Lower leg skin (tissue), 4 donors: ENCODE measurements around the gene NMRK2. TPM values are rescaled to one million over a fixed set of nuclear protein-coding genes. Genes with fewer than 3 reads are reported as not detected.
"Not testable (repeated sequence)": the region's sequence is repeated elsewhere in the genome, so short reads cannot be mapped to it uniquely, and the experiment has no call there.

ENCODE experiments used
- DNase-seq, 2 donors: peaks; one replicate each; pipeline ENCODE4 v3.0.0-alpha.2; 2019; ENCODE audit warnings: low spot score in 2 of 2
- H3K4me3 ChIP-seq: fragments of 200-600 bp; sonication (generic); 2 replicates; pipeline ENCODE4 v1.5.1; 2017; ENCODE audit warnings: mild to moderate bottlenecking, low read depth; ENCODE audit not compliant: poor library complexity, severe bottlenecking
- CTCF ChIP-seq, 3 donors: fragments of 450-650 bp; IDR thresholded peaks; one replicate each; pipeline ENCODE4 v1.5.1; 2016; ENCODE audit warnings: antibody characterized with exemption in 3 of 3, mild to moderate bottlenecking in 3 of 3, moderate library complexity in 2 of 3
- POLR2A ChIP-seq, 2 donors: fragments of 450-650 bp; IDR thresholded peaks; one replicate each; pipeline ENCODE4 v1.6.1; 2016 to 2017; ENCODE audit warnings: antibody characterized with exemption in 2 of 2, mild to moderate bottlenecking in 1 of 2, moderate library complexity in 1 of 2
- WGBS, 2 donors: methylation state at CpG; one replicate each; pipeline ENCODE4 v1.1.5; 2018; 5-methylcytosine and 5-hydroxymethylcytosine counted together
- intact Hi-C: fragments of 100-400 bp; cut with DNase I; formaldehyde crosslinking; loops from one replicate; pipeline ENCODE4 v1.15.0; 2023; ENCODE audit warnings: low total_unique reads
- total RNA-seq, 4 donors: library from RNA; depleted of rRNA; stranded (reverse); fragments of >200 nt; gene quantifications; one replicate each; pipeline ENCODE4 v1.1.0, GENCODE V29; 2016

The NMRK2 gene
- total RNA-seq, 4 donors from 2014 or later, result not detected

GRCh38 chr19:3966051-3967017 lies 33.5 kb downstream of the NMRK2 start:
- H3K4me3 ChIP-seq, result no peak overlapping the region
- no peak for DNase-seq
- 81 to 92% methylated on average over 25 to 30 of the region's 30 CpGs for WGBS, 2 donors
- TF ChIP-seq CTCF (IDR thresholded peaks at IDR 0.05), result no peak
- no peak for TF ChIP-seq POLR2A (IDR thresholded peaks at IDR 0.05)
- intact Hi-C loops, result no loop called here

- DNase-seq, intact Hi-C loops, H3K4me3 ChIP-seq: not testable (repeated sequence)
- WGBS, 2 donors, result 92 to 93% methylated on average over 12 of the region's 12 CpGs
Observed at GRCh38 chr19:3967983-3968382, 35.1 kb downstream of the NMRK2 start.

- no peak for TF ChIP-seq CTCF (IDR thresholded peaks at IDR 0.05)
- TF ChIP-seq POLR2A (IDR thresholded peaks at IDR 0.05), result no peak
- peak; percentile 89 to 96 for DNase-seq
- intact Hi-C loops, result no loop called here
- H3K4me3 ChIP-seq, result no peak overlapping the region
- WGBS, 2 donors, result 15 to 25% methylated on average over 9 of the region's 9 CpGs
Observed at GRCh38 chr19:3968556-3969434, 35.9 kb downstream of the NMRK2 start.

- WGBS, 2 donors, result 10 to 15% methylated on average over 23 of the region's 23 CpGs
- peak overlapping the region; percentile 97 for H3K4me3 ChIP-seq
- no peak for TF ChIP-seq CTCF (IDR thresholded peaks at IDR 0.05)
- TF ChIP-seq POLR2A (IDR thresholded peaks at IDR 0.05), result no peak
- intact Hi-C loops, result no loop called here
- peak in 1 of 2 donors; percentile 31 for DNase-seq
Observed at GRCh38 chr19:3969435-3970312, 36.8 kb downstream of the NMRK2 start.

- DNase-seq, result peak in 1 of 2 donors; percentile 29
- H3K4me3 ChIP-seq, result peak overlapping the region; percentile 97
- intact Hi-C loops, result no loop called here
- no peak for TF ChIP-seq CTCF (IDR thresholded peaks at IDR 0.05)
- TF ChIP-seq POLR2A (IDR thresholded peaks at IDR 0.05), result no peak
- WGBS, 2 donors, result 1% methylated on average over 21 to 22 of the region's 22 CpGs
Observed at GRCh38 chr19:3970313-3970807, 37.5 kb downstream of the NMRK2 start.
